Neural progenitor cell (in vitro differentiated cells): ENCODE measurements around the gene ASMT. TPM values are rescaled to one million over a fixed set of nuclear protein-coding genes. Genes with fewer than 3 reads are reported as not detected.

Source experiments
- DNase-seq: peaks from one replicate; pipeline ENCODE4 v3.0.0-alpha.2; 2016; ENCODE audit warnings: low spot score
- H2AFZ ChIP-seq: fragments of 200-600 bp; sonication (generic); replicated peaks from 2 replicates; pipeline ENCODE4 v1.6.1; 2016; ENCODE audit warnings: antibody characterized with exemption
- H3F3A ChIP-seq: fragments of 200-600 bp; sonication (generic); 2 replicates; pipeline ENCODE4 v1.6.1; 2016; ENCODE audit warnings: antibody characterized with exemption, low read depth
- H3K27ac ChIP-seq: fragments of 200-600 bp; sonication (generic); 2 replicates; pipeline ENCODE4 v1.5.1; 2016; ENCODE audit warnings: mild to moderate bottlenecking
- H3K27me3 ChIP-seq: fragments of 200-600 bp; sonication (generic); 2 replicates; pipeline ENCODE4 v1.6.1; 2016; ENCODE audit warnings: mild to moderate bottlenecking, moderate library complexity
- H3K36me3 ChIP-seq: fragments of 200-600 bp; sonication (generic); 2 replicates; pipeline ENCODE4 v1.5.1; 2016
- H3K4me1 ChIP-seq: fragments of 200-600 bp; sonication (generic); 2 replicates; pipeline ENCODE4 v1.6.1; 2016; ENCODE audit warnings: mixed run types
- H3K4me2 ChIP-seq: fragments of 200-600 bp; sonication (generic); 2 replicates; pipeline ENCODE4 v1.6.1; 2016
- H3K4me3 ChIP-seq: fragments of 200-600 bp; sonication (generic); 2 replicates; pipeline ENCODE4 v1.5.1; 2016
- H3K79me2 ChIP-seq: fragments of 200-600 bp; sonication (generic); 2 replicates; pipeline ENCODE4 v1.6.1; 2016; ENCODE audit warnings: low read depth
- H3K9ac ChIP-seq: fragments of 200-600 bp; sonication (generic); 2 replicates; pipeline ENCODE4 v1.6.1; 2016
- H3K9me3 ChIP-seq: fragments of 200-600 bp; sonication (generic); 2 replicates; pipeline ENCODE4 v1.5.1; 2016; ENCODE audit warnings: low read depth
- H4K20me1 ChIP-seq: fragments of 200-600 bp; sonication (generic); 2 replicates; pipeline ENCODE4 v1.6.1; 2016; ENCODE audit warnings: low read depth
- H3K27ac Mint-ChIP-seq: 3 replicates; pipeline ENCODE4 v1.8.0; 2021; ENCODE audit warnings: mixed read lengths
- H3K27me3 Mint-ChIP-seq: 2 replicates; pipeline ENCODE4 v1.8.0; 2022; ENCODE audit warnings: low read depth, mild to moderate bottlenecking, inconsistent platforms, moderate library complexity, mixed read lengths; ENCODE audit not compliant: insufficient read depth
- H3K36me3 Mint-ChIP-seq: 3 replicates; pipeline ENCODE4 v1.8.0; 2021; ENCODE audit warnings: mixed read lengths
- H3K4me1 Mint-ChIP-seq: 3 replicates; pipeline ENCODE4 v1.8.0; 2021; ENCODE audit warnings: mixed read lengths
- H3K4me3 Mint-ChIP-seq: 3 replicates; pipeline ENCODE4 v1.8.0; 2021; ENCODE audit warnings: mild to moderate bottlenecking, moderate library complexity, mixed read lengths
- H3K9me3 Mint-ChIP-seq: 3 replicates; pipeline ENCODE4 v1.8.0; 2020; ENCODE audit warnings: mixed read lengths
- EZH2 ChIP-seq: fragments of 200-600 bp; sonication (generic); IDR thresholded peaks from 2 replicates; pipeline ENCODE4 v1.6.1; 2017; ENCODE audit warnings: antibody characterized with exemption, mild to moderate bottlenecking, moderate library complexity
- EZH2phosphoT487 ChIP-seq: fragments of 200-600 bp; sonication (generic); IDR thresholded peaks from 2 replicates; pipeline ENCODE4 v1.6.1; 2017; ENCODE audit warnings: antibody characterized with exemption
- total RNA-seq: library from RNA; depleted of rRNA; stranded (reverse); fragments of >200 nt; gene quantifications from 2 replicates; pipeline ENCODE4 v1.2.3, GENCODE V29; 2015; ENCODE audit warnings: low replicate concordance
- TF ChIP-seq, protein P1 (sequence below): fragments of 200-600 bp; sonication (generic); IDR thresholded peaks from 2 replicates; pipeline ENCODE4 v1.5.1; 2017; ENCODE audit warnings: antibody characterized with exemption, mild to moderate bottlenecking

The ASMT gene
- total RNA-seq, 1 donor from 2014 or later: not detected

DNA sequence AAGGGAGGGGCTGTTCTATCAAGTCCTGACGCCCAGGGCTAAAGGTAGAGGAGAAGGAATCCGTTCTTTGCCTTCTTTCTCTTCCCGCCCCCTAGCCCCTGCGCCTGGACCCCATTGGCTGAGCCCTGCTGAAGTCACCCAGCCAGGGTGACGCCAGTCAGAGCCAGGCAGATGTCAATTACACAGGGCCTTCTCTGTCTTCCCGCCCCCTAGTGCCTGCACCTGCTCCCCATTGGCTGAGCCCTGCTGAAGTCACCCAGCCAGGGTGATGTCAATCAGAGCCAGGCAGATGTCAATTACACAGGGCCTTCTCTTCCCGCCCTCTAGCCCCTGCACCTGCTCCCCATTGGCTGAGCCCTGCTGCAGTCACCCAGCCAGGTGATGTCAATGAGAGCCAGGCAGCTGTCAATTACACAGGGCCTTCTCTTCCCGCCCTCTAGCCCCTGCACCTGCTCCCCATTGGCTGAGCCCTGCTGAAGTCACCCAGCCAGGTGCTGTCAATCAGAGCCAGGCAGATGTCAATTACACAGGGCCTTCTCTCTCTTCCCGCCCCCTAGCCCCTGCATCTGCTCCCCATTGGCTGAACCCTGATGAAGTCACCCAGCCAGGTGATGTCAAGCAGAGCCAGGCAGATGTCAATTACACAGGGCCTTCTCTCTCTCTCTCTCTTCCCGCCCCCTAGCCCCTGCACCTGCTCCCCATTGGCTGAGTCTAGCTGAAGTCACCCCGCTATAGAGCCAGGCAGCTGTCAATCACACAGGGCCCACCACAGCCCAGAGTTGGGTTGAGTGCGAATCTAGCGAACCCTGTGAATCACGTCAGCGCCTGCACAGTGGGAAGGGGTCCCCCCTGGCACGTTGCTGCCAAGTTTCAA lies 46.4 kb downstream of the ASMT start:
- Histone ChIP-seq H3K79me2 (no peaks in the 10 kb centered on the region), H3K4me1 (peaks cover 13% of the 10 kb centered on the region), H3K27ac (no peak overlapping the region), H2AFZ (no peak overlapping the region), H3K9ac (no peak overlapping the region), H3F3A (peaks cover 13% of the 10 kb centered on the region), H3K36me3 (no peaks in the 10 kb centered on the region), H4K20me1 (no peaks in the 10 kb centered on the region), H3K27me3 (no peaks in the 10 kb centered on the region), H3K9me3 (no peaks in the 10 kb centered on the region), H3K4me2 (no peak overlapping the region), H3K4me3 (no peak overlapping the region)
- Mint-ChIP-seq H3K36me3 (no peaks in the 10 kb centered on the region), H3K4me1 (peaks cover 35% of the 10 kb centered on the region), H3K4me3 (no peak overlapping the region), H3K9me3 (peaks cover 3% of the 10 kb centered on the region), H3K27ac (peak overlapping the region; percentile 50), H3K27me3 (peaks cover 12% of the 10 kb centered on the region)
- DNase-seq: peak; percentile 80
- TF ChIP-seq, protein P1, sequence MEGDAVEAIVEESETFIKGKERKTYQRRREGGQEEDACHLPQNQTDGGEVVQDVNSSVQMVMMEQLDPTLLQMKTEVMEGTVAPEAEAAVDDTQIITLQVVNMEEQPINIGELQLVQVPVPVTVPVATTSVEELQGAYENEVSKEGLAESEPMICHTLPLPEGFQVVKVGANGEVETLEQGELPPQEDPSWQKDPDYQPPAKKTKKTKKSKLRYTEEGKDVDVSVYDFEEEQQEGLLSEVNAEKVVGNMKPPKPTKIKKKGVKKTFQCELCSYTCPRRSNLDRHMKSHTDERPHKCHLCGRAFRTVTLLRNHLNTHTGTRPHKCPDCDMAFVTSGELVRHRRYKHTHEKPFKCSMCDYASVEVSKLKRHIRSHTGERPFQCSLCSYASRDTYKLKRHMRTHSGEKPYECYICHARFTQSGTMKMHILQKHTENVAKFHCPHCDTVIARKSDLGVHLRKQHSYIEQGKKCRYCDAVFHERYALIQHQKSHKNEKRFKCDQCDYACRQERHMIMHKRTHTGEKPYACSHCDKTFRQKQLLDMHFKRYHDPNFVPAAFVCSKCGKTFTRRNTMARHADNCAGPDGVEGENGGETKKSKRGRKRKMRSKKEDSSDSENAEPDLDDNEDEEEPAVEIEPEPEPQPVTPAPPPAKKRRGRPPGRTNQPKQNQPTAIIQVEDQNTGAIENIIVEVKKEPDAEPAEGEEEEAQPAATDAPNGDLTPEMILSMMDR: no peak
- TF ChIP-seq EZH2phosphoT487 (no peak), EZH2 (no peak)

DNA sequence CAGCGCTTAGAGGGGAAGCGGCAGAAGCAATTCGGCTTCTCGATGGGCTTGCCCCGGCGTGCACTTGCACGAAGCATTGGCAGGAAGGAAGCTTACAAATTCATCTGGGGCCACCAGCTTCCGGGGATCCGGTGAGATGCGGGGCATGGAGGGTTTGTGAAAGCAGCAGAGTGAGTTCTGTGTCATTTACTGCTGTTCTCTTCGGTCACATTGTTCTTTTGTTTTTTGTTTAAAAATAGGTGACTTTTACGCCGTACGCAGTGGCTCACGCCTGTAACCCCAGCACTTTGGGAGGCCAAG lies 47.0 kb downstream of the ASMT start:
- Mint-ChIP-seq H3K4me3 (no peak overlapping the region), H3K9me3 (peaks cover 3% of the 10 kb centered on the region), H3K27ac (no peak overlapping the region), H3K27me3 (peaks cover 15% of the 10 kb centered on the region), H3K4me1 (peaks cover 35% of the 10 kb centered on the region), H3K36me3 (no peaks in the 10 kb centered on the region)
- peaks cover 13% of the 10 kb centered on the region for H3K4me1 ChIP-seq
- no peaks in the 10 kb centered on the region for H3K36me3 ChIP-seq
- no peak overlapping the region for H3K4me2 ChIP-seq
- H3K9ac ChIP-seq: no peak overlapping the region
- TF ChIP-seq, protein P1: no peak
- TF ChIP-seq EZH2phosphoT487 (no peak), EZH2 (no peak)
- H2AFZ ChIP-seq: no peak overlapping the region
- no peaks in the 10 kb centered on the region for H4K20me1 ChIP-seq
- no peak overlapping the region for H3K27ac ChIP-seq
- no peaks in the 10 kb centered on the region for H3K9me3 ChIP-seq
- DNase-seq: no peak
- peaks cover 13% of the 10 kb centered on the region for H3F3A ChIP-seq
- H3K79me2 ChIP-seq: no peaks in the 10 kb centered on the region
- H3K4me3 ChIP-seq: no peak overlapping the region
- no peaks in the 10 kb centered on the region for H3K27me3 ChIP-seq

DNA sequence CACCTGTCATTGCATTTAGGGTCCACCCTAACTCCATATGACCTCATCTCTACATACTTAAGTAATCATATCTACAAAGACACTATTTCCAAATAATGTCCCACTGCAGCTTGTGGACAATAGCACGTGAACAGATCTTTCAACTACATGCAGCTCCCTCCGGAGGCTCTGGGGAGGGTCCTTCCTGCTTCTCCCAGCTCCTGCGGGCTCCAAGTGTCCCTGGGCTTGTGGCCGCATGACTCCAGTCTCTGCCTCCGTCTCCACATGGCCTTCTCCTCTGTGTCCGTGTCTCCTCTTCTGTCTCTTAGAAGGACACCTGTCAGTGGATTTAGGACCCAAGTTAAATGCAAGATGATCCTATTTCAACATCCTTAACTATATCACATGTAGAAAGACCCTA lies 52.7 kb downstream of the ASMT start:
- H2AFZ ChIP-seq: no peak overlapping the region
- DNase-seq: no peak
- H3K27me3 ChIP-seq: no peaks in the 10 kb centered on the region
- H3K9me3 ChIP-seq: no peaks in the 10 kb centered on the region
- no peak overlapping the region for H3K4me3 ChIP-seq
- H3F3A ChIP-seq: no peaks in the 10 kb centered on the region
- no peak overlapping the region for H3K9ac ChIP-seq
- H4K20me1 ChIP-seq: no peaks in the 10 kb centered on the region
- TF ChIP-seq EZH2phosphoT487 (no peak), EZH2 (no peak)
- TF ChIP-seq, protein P1: no peak
- no peaks in the 10 kb centered on the region for H3K79me2 ChIP-seq
- no peak overlapping the region for H3K4me2 ChIP-seq
- H3K4me1 ChIP-seq: no peaks in the 10 kb centered on the region
- peaks cover 1% of the 10 kb centered on the region for H3K36me3 Mint-ChIP-seq
- H3K27ac Mint-ChIP-seq: no peak overlapping the region
- H3K4me3 Mint-ChIP-seq: no peak overlapping the region
- peaks cover 8% of the 10 kb centered on the region for H3K4me1 Mint-ChIP-seq
- H3K36me3 ChIP-seq: no peaks in the 10 kb centered on the region
- H3K27ac ChIP-seq: no peak overlapping the region
- peaks cover 10% of the 10 kb centered on the region for H3K27me3 Mint-ChIP-seq
- H3K9me3 Mint-ChIP-seq: peaks cover 16% of the 10 kb centered on the region
